Mesenchymal stem cell (in vitro differentiated cells and primary cell): ENCODE results near the gene CA5A.
A peak's percentile ranks its signal among the peaks of the same experiment; 100 is the strongest.

ENCODE experiments used
- DNase-seq: peaks from one replicate; pipeline ENCODE4 v3.0.0-alpha.2; 2013
- H2AFZ ChIP-seq: one replicate; pipeline ENCODE4 v1.6.1; 2013; ENCODE audit warnings: low read depth, mild to moderate bottlenecking, control low read depth, inconsistent platforms, low read length, moderate library complexity
- H2AK5ac ChIP-seq: 2 replicates; pipeline ENCODE4 v1.6.1; 2013; ENCODE audit warnings: low read length, moderate library complexity, mild to moderate bottlenecking, inconsistent platforms; ENCODE audit not compliant: severe bottlenecking
- H2BK120ac ChIP-seq: one replicate; pipeline ENCODE4 v1.6.1; 2013; ENCODE audit warnings: low read depth, mild to moderate bottlenecking, inconsistent platforms, low read length, moderate library complexity
- H2BK12ac ChIP-seq, 2 experiments: one replicate each; pipeline ENCODE4 v1.6.1; 2013; ENCODE audit warnings: inconsistent platforms in 2 of 2, low read length in 2 of 2, mild to moderate bottlenecking in 2 of 2, moderate library complexity in 2 of 2, control low read depth in 1 of 2
- H2BK15ac ChIP-seq: one replicate; pipeline ENCODE4 v1.6.1; 2013; ENCODE audit warnings: mild to moderate bottlenecking, low read depth, inconsistent platforms; ENCODE audit not compliant: poor library complexity, severe bottlenecking
- H2BK5ac ChIP-seq: 2 replicates; pipeline ENCODE4 v1.6.1; 2013; ENCODE audit warnings: low read depth, mild to moderate bottlenecking, low read length, control low read depth, inconsistent platforms; ENCODE audit not compliant: poor library complexity, severe bottlenecking
- H3K14ac ChIP-seq, 2 experiments: one replicate each; pipeline ENCODE4 v1.6.1; 2013; ENCODE audit warnings: inconsistent platforms in 2 of 2, low read length in 2 of 2, control low read depth in 1 of 2, mild to moderate bottlenecking in 1 of 2, moderate library complexity in 1 of 2
- H3K18ac ChIP-seq, 2 experiments: one replicate each; pipeline ENCODE4 v1.6.1; 2013; ENCODE audit warnings: inconsistent platforms in 2 of 2, low read length in 2 of 2, control low read depth in 1 of 2, low read depth in 1 of 2, mild to moderate bottlenecking in 1 of 2
- H3K23ac ChIP-seq, 2 experiments: one replicate each; pipeline ENCODE4 v1.6.1; 2013; ENCODE audit warnings: inconsistent platforms in 2 of 2, low read length in 2 of 2, mild to moderate bottlenecking in 2 of 2, moderate library complexity in 2 of 2, control low read depth in 1 of 2
- H3K27ac ChIP-seq: 2 replicates; pipeline ENCODE4 v1.5.1; 2013; ENCODE audit warnings: mild to moderate bottlenecking, moderate library complexity, low read length, control low read depth, inconsistent platforms; ENCODE audit not compliant: poor library complexity, severe bottlenecking
- H3K27me3 ChIP-seq, 2 experiments: 2 replicates each; pipeline versions ENCODE4 v1.6.1 to v1.7.0; 2013; ENCODE audit warnings: low read length in 2 of 2, mild to moderate bottlenecking in 2 of 2, moderate library complexity in 2 of 2, control low read depth in 1 of 2, inconsistent platforms in 1 of 2; ENCODE audit not compliant: control insufficient read depth in 1 of 2, insufficient read depth in 1 of 2
- H3K36me3 ChIP-seq, 2 experiments: 2 replicates each; pipeline versions ENCODE4 v1.6.1 to v1.7.0; 2013; ENCODE audit warnings: low read length in 2 of 2, control low read depth in 1 of 2, inconsistent platforms in 1 of 2, low read depth in 1 of 2, mild to moderate bottlenecking in 1 of 2; ENCODE audit not compliant: insufficient read depth in 2 of 2, control insufficient read depth in 1 of 2
- H3K4ac ChIP-seq, 2 experiments: one replicate each; pipeline ENCODE4 v1.6.1; 2013; ENCODE audit warnings: inconsistent platforms in 2 of 2, low read length in 2 of 2, mild to moderate bottlenecking in 2 of 2, moderate library complexity in 2 of 2, control low read depth in 1 of 2, low read depth in 1 of 2
- H3K4me1 ChIP-seq: 2 replicates; pipeline ENCODE4 v1.6.1; 2013; ENCODE audit warnings: low read depth, low read length, control low read depth; ENCODE audit not compliant: control insufficient read depth, insufficient read depth
- H3K4me2 ChIP-seq: 2 replicates; pipeline ENCODE4 v1.6.1; 2013; ENCODE audit warnings: low read length, mild to moderate bottlenecking, inconsistent platforms; ENCODE audit not compliant: poor library complexity, severe bottlenecking
- H3K4me3 ChIP-seq, 2 experiments: 2 replicates each; pipeline versions ENCODE4 v1.5.1 to v1.7.0; 2013; ENCODE audit warnings: low read length in 2 of 2, mild to moderate bottlenecking in 2 of 2, control low read depth in 1 of 2, low read depth in 1 of 2; ENCODE audit not compliant: insufficient read depth in 1 of 2
- H3K79me1 ChIP-seq: replicated peaks from 2 replicates; pipeline ENCODE4 v1.6.1; 2013; ENCODE audit warnings: mild to moderate bottlenecking, control low read depth, low read length, inconsistent platforms; ENCODE audit not compliant: poor library complexity, severe bottlenecking
- H3K9ac ChIP-seq: 2 replicates; pipeline ENCODE4 v1.7.0; 2013; ENCODE audit warnings: mild to moderate bottlenecking, low read length, moderate library complexity
- H3K9me3 ChIP-seq: 2 replicates; pipeline ENCODE4 v1.7.0; 2013; ENCODE audit warnings: mild to moderate bottlenecking, low read length; ENCODE audit not compliant: control insufficient read depth
- H4K8ac ChIP-seq: one replicate; pipeline ENCODE4 v1.6.1; 2013; ENCODE audit warnings: inconsistent platforms, mild to moderate bottlenecking, low read length, moderate library complexity
- H4K91ac ChIP-seq: one replicate; pipeline ENCODE4 v1.6.1; 2013; ENCODE audit warnings: mild to moderate bottlenecking, low read length, inconsistent platforms
- WGBS: methylation state at CpG from one replicate; pipeline ENCODE4 v1.1.7; 2013; ENCODE audit warnings: mixed read lengths; 5-methylcytosine and 5-hydroxymethylcytosine counted together

CA5A gene

GRCh38 chr16:87951552-87952538, 15.5 kb upstream of the CA5A start:
- WGBS = 4% methylated on average over 71 of the region's 82 CpGs
- Histone ChIP-seq H2BK12ac (no peak overlapping the region), H3K27ac (peak overlapping the region; percentile 75)

GRCh38 chr16:87950765-87951551, 14.6 kb upstream of the CA5A start, which contains the start of gene BANP:
Gene BANP, plus strand, starts transcription at chr16:87951434. Its CDS starts 23,682 bp downstream, at chr16:87975116.
- Histone ChIP-seq H3K4me2 (peak within 1 kb of the TSS; percentile 72), H3K23ac (peak within 1 kb of the TSS in 1 of 2 experiments; percentile 46), H3K79me1 (peaks cover 3% of the 10 kb centered on the region), H2BK15ac (peak within 1 kb of the TSS; percentile 97), H3K4ac (peak within 1 kb of the TSS; percentile 96 to 97), H3K27ac (peak within 1 kb of the TSS; percentile 98), H3K18ac (peak within 1 kb of the TSS; percentile 96 to 98), H3K36me3 (peaks cover 9 to 10% of the 10 kb centered on the region in 2 experiments), H3K27me3 (no peaks in the 10 kb centered on the region), H3K4me1 (peaks cover 17% of the 10 kb centered on the region), H2BK12ac (peak within 1 kb of the TSS; percentile 83 to 87), H3K9ac (peak within 1 kb of the TSS; percentile 99), H4K8ac (peak within 1 kb of the TSS; percentile 98), H2AFZ (peak within 1 kb of the TSS; percentile 96), H2AK5ac (peak within 1 kb of the TSS; percentile 5), H4K91ac (peak within 1 kb of the TSS; percentile 92), H3K9me3 (no peaks in the 10 kb centered on the region), H3K4me3 (peak within 1 kb of the TSS; percentile 85 to 95), H2BK5ac (peak within 1 kb of the TSS; percentile 98), H3K14ac (peak within 1 kb of the TSS; percentile 84 to 99), H2BK120ac (peak within 1 kb of the TSS; percentile 91)
- DNase-seq = peak; percentile 98
- WGBS = under 1% methylated on average over 56 of the region's 73 CpGs

More at GRCh38 chr16:87951552-87952538, 15.5 kb upstream of the CA5A start:
- H3K18ac ChIP-seq = peak overlapping the region; percentile 84 to 90
- H3K23ac ChIP-seq = peak overlapping the region in 1 of 2 experiments; percentile 32
- peak overlapping the region; percentile 5 for H2AK5ac ChIP-seq
- H3K4me3 ChIP-seq = peak overlapping the region; percentile 85 to 95
- peak overlapping the region; percentile 68 for H2BK15ac ChIP-seq
- peaks cover 5% of the 10 kb centered on the region for H3K79me1 ChIP-seq
- H3K4me1 ChIP-seq = peaks cover 23% of the 10 kb centered on the region
- peak; percentile 41 for DNase-seq
- peak overlapping the region; percentile 72 for H3K4me2 ChIP-seq
- peak overlapping the region; percentile 91 to 96 for H3K4ac ChIP-seq
- no peak overlapping the region for H2AFZ ChIP-seq
- H3K27me3 ChIP-seq = no peaks in the 10 kb centered on the region
- H4K8ac ChIP-seq = peak overlapping the region; percentile 80
- peak overlapping the region; percentile 99 for H3K9ac ChIP-seq
- H2BK5ac ChIP-seq = peak overlapping the region; percentile 89
- H4K91ac ChIP-seq = peak overlapping the region; percentile 88
- peak overlapping the region; percentile 91 for H2BK120ac ChIP-seq
- H3K36me3 ChIP-seq = peaks cover 9 to 10% of the 10 kb centered on the region in 2 experiments
- peak overlapping the region; percentile 84 to 99 for H3K14ac ChIP-seq
- no peaks in the 10 kb centered on the region for H3K9me3 ChIP-seq

GRCh38 chr16:87949071-87949744, 12.9 kb upstream of the CA5A start:
- Histone ChIP-seq H3K4me1 (peaks cover 9% of the 10 kb centered on the region), H2BK120ac (no peak overlapping the region), H3K9me3 (no peaks in the 10 kb centered on the region), H3K23ac (no peak overlapping the region), H4K8ac (no peak overlapping the region), H2BK5ac (no peak overlapping the region), H3K4me2 (no peak overlapping the region), H3K36me3 (peaks cover 0 to 10% of the 10 kb centered on the region in 2 experiments), H2AK5ac (no peak overlapping the region), H3K9ac (no peak overlapping the region), H4K91ac (no peak overlapping the region), H2BK15ac (no peak overlapping the region), H3K4ac (no peak overlapping the region), H3K18ac (no peak overlapping the region), H3K79me1 (no peaks in the 10 kb centered on the region), H3K27ac (no peak overlapping the region), H3K27me3 (peaks cover 0 to 3% of the 10 kb centered on the region in 2 experiments), H2AFZ (no peak overlapping the region), H3K14ac (no peak overlapping the region), H2BK12ac (no peak overlapping the region), H3K4me3 (no peak overlapping the region)
- DNase-seq = no peak
- WGBS = 90% methylated on average over 16 of the region's 16 CpGs
